Activated gamma-delta T cell treated with anti-CD3 and anti-CD28 coated beads, Interleukin-2, amount 50 U/mL, for 16 hours (primary cell): Measurements from ENCODE around the gene TCAIM.
"Not testable (repeated sequence)": the region's sequence is repeated elsewhere in the genome, so short reads cannot be mapped to it uniquely, and the experiment has no call there.

Experiments used
- DNase-seq: peaks from one replicate; pipeline ENCODE4 v3.0.0-alpha.2; 2020; ENCODE audit warnings: low read depth

Gene TCAIM

DNA sequence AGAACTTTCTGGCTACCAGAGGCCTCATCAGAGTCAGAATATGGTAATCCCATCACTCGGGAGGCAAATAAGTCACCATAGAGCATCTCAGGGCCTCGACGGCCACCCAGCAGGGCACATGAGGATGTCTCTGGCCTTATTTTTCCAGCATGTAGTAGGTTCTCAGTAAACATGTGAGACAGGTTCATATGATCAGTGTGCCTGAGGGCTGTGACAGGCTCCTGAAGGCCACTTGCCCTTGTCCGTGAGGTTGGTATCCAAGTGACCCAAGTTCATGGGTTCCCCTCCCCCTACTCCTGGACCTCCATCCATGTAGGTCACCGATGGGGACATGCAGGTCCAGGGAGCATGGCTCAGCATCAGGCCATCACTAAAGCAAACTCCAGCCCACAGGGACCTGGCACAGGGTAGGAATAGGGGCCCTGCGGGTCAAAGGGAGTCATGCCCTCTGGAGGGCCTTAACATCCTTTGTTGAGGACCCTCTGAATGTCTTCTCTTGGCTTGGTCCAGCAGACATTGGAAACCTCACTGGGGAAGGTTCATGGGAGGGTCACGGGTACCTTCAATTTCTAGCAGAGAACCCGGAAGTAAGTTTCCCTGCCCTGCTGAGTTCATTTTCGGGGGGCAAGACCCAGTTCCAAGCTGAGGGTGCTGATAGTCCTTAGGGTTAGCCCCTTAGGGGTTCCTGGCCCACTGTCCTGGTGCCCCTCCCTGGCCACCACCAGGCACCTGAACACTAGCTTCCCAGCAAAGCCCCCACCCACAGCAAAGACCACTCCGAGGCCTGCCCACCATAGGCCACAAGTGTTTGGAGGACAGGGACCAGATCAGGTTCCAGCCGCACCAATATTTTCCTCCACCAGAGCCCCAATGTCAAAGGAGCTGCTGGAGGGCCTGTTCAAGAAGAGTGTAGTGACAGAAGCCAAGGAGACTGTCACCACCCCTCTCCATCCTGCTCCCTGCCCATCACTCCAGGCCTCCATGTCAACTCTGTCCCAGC, 77.8 kb downstream of the TCAIM start:
- no peak for DNase-seq

DNA sequence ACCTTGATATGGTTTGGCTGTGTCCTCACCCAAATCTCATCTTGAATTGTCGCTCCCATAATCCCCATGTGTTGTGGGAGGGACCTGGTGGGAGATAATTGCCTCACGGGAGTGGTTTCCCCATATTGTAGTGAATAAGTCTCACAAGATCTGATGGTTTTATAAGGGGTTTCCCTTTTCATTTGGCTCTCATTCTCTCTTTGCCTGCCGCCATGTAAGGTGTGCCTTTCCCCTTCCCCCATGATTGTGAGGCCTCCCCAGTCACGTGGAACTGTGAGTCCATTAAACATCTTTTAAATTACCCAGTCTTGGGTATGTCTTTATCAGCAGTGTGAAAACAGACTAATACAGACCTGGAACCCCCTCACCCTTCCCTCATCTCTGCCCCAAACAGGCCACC, 79.6 kb downstream of the TCAIM start:
- DNase-seq = not testable (repeated sequence)

DNA sequence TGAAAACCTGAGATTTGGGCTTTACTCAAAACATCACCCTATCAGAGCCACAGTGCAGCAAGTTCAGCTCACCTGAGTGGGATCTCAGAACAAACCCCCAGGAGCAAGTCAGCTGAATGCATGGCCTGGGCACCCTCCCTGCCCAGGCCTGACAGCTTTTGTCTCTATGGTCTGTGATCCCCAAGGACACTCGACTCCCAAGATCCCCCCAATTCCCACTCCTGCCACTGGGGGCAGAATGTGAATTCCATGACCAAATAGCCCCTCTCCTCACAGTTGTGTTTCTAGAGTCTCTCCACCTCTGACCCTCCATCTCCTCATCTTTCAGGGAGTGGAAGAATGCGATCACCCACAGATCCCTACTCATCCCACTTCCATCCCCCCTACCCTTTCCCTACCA, 80.0 kb downstream of the TCAIM start:
- DNase-seq = no peak

DNA sequence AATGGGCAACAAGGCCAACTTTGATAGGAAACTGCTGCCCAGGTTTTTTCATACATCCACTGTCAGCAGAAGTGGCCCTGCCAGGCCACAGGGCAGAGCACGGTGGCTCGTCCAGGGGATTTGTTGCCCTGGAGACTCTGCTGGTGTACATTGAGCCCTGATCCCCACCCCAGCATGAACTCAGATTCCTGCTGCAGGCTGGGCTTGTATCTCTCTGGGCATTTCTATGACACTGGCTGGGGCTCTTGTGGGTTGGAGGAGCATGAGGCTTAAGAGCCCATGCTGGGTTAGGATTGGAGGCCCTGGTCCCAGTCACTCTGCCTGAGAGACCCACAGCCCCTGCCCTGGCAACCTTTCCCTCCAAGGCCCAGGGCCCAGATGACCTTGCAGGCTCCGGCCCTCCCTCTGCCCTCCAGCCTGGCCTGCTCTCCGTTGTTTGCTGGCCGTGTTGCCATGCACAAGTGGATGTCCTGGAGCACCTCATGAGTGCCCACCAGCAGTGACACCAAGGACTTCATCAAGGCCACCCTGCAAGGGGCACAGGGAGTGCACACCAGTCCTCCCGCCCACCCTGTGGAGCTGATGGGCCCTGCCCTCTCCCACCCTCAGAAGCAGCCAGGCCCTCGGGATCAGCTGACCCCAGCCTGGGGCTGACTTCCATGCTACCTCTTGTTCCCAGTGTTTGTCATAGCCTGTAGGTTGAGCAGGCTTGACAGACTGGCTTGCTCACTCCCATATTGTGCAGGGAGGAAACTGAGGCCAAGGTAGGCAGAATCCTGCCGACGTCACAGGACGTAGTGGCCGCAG, 80.8 kb downstream of the TCAIM start:
- DNase-seq = no peak

DNA sequence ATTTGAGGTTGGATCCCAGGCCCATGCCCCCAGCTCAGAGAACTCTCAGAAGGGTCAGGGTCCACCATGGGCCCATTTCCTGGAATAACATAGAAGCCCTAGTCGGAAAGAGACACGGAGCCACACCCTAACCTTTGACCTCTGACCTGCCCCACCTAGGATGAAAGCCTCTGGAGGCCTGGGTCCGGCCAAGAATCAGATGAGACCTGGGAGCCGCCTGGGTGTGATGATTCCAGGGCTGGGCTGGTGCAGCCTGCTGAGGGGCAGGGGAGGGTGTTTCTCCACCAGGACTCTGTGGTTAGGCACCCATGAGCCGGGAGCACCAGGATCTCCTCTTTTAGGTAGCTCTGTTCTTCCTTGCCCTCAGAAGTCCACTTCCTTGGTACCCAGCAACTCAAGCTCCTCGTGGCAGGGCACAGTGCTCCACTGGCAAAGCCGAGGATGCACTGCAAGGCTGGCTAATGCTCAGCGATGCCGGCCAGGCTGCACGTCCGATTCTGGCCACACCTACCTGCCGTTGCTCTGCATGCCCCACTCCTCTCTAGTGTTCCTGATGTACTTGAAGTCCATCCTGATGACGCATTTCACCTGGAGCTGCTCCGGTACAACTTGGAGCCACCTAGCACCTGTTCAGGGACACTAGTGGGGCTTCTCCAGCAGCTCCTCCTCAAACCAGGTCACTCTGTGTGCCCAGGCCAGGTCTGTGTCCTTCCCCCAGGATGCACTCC, 81.5 kb downstream of the TCAIM start:
- no peak for DNase-seq

DNA sequence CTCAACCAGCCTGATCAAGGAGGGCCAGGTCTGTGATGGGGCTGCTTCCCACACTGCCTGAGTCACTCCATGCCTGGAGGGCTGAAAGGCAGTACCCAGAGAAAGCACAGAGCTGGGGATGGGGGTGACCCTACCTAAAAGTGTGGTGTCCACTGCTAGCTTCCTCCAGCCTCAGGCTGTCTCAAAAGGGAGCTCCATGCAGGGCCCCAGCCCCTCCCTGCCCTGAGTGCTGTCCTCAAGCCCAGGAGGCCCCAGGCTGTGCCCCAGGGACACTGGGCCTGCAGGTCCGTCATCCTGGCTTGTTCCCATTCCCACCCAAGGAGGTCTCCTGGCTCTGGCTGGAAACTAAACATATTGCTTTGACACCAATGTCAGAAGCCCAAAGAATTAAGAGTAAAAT, 82.1 kb downstream of the TCAIM start:
- DNase-seq = no peak

DNA sequence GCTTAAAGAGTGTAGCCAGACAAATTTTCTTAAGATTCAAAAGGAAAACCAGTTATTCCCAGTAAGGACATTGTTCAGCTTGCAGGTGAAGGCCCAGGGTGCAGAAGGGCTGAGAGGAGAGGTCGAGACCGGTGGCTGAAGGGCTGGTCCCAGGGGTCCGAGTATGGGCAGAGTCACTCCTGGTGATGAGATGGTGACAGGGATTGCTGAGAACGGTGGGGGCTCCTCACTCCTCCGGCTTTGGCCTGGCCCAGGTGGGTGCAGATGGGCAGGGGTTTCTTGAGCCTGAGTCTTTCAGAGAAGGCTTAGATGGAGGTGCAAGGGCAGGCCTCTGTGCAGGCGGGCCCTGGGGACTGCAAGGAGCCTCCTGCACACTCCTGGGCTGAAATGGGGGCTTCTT, 82.7 kb downstream of the TCAIM start:
- DNase-seq = no peak

DNA sequence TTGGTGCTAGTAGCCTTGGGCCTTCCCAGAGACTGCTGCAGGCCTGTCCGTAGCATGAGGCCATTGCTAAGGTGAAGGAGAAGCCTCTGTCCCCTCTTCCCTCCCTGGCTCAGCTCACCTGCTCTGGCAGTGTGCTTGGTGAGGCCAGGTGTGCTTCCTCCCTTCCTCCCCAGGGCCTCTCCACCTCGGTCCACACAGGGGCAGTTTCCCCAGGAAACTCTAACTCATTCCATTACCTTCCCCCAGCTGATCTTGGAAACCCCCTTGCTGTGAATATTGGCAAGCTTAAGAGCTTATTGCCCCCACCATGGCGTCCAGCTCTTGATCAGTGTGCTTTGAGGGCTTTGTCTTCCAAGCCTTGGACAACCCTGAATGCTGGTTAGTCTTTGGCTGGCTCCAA, 86.2 kb downstream of the TCAIM start:
- DNase-seq = no peak

DNA sequence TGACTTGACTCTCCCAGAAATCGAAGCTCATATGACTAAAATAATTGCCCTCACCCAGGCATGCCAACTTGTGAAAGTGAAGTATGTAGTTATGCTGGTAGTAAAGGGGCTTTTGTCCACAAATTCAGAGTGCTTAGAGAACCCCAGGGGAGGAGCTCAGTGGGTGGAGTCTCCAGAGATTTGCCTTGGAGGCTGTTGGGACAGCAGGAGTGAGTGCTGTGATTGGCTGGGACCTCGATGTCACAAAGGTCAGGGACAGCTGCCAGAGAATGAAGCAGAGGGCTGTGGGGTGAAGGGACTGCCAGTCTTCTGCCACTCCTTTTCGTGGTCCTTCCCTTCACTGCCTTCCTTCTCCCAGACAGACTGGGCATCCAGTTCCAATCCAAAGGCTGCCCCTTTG, 89.1 kb downstream of the TCAIM start:
- DNase-seq = no peak

DNA sequence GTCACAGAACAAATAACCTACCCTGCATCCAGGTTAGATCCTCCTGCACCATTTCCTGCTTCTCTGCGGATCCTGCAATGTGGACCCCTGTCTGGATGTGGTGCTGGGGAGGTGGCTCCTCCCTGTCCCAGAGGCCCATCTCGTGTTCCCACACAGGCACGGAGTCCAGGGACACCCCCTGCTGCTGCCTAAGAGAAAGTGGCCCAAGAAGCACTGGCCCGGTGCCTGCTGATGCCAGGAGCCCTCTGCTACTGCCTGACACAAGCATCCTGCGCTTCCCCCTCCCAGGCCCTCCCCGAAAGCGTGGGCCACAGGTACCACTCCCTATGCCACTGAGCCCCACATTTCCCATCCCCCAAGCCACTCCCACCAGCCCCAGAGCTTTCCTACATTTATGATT, 90.3 kb downstream of the TCAIM start:
- DNase-seq = no peak

DNA sequence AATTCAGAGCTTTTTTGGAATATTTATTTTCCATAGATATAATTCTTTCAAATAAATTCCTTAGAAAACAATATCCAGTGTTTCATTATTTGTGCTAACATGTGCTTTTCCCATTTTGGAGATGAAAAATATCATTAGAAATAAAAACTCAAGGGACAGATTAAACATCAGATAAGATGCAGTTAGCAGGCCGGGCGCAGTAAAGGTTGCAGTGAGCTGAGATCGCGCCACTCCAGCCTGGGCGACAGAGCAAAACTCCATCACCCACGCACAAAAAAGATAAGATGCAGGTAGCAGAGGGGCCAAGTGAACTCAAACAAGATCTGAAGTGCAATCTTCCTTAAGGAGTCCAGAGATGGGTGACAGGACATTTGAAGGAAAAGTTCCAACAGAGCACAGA, 90.9 kb downstream of the TCAIM start:
- DNase-seq = no peak

DNA sequence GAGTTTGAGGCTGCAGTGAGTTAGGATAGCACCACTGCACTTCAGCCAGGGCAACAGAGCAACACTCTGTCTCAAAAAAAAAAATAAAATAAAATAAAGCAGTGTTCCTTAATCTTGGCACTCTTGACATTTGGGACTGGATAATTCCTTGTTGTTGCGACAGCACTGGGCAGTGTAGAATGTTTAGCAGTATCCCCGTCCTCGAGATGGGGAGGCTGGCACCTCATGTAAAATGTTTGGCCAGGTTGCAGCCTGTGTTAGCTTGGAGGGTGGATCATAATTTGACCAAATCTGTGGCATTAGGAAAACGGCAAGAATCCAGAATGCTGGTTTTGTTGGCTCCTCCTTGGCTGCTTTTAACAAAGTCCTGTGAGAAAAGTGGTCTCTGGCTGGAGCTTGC, 91.9 kb downstream of the TCAIM start:
- no peak for DNase-seq

DNA sequence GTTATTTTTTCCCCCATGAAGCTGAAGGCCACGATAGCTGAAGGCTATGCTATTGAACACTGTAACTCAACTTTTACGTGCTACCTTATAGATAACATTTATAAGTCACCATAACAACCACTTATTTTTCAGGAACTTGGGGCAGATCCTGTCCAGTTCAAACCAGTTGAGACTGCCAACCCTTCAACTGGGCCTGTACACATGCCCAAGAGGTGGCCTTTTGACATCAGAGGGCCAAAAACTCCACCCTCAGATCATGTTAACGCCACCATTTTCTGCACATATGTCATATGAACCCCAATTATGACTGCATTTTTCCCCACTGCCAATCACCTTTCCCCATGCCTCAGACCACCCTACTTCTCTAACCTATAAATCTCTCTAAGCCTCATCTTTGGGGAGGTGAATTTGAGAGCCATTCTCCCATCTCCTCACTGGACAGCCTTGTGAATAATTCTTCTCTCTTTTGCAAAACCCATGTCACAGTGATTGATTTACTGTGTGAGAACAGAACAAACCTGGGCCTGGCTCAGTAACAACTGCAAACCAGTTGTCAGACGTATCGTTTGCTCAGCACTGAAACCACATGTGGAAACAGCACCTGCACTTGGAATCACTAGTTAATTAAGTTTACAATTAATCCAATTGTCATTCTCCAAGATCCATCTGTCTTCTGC, 96.4 kb downstream of the TCAIM start:
- DNase-seq = no peak

DNA sequence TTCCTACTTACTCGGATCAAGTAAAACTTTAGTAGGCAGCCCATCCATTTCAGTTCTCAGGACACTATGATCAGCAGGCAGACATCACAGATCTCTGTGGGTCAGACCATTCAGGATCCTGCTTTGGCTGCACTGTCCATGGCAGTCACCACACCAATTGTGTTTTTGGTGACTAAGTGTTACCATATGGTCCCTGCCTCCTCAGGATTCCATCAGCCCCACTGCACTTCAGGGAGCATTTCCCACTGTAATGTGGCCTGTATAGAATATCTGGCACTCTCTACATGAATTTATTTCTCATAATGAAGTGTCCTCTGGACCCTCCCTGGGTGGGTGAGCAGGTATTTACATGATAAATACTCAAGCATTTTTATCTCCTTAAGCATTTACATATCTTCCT, 97.6 kb downstream of the TCAIM start:
- no peak for DNase-seq

DNA sequence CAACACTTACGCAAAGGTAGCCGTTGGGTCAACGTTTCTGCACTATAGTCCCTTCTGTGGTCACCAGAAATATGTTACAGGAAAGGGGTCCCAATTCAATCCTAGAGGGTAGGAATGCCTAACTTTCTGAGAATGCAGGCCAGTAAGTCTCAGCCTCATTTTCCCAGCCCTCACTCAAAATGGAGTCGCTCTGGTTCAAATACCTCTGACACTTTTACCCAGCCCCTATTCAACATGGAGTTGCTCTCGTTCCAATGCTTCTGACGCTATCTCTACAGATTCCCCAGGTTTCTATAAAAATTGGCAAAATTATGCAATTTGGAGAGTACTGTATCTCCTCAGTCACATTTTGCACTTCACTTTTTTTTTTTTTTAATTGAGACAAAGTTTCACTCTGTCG, 99.2 kb downstream of the TCAIM start:
- DNase-seq = no peak

DNA sequence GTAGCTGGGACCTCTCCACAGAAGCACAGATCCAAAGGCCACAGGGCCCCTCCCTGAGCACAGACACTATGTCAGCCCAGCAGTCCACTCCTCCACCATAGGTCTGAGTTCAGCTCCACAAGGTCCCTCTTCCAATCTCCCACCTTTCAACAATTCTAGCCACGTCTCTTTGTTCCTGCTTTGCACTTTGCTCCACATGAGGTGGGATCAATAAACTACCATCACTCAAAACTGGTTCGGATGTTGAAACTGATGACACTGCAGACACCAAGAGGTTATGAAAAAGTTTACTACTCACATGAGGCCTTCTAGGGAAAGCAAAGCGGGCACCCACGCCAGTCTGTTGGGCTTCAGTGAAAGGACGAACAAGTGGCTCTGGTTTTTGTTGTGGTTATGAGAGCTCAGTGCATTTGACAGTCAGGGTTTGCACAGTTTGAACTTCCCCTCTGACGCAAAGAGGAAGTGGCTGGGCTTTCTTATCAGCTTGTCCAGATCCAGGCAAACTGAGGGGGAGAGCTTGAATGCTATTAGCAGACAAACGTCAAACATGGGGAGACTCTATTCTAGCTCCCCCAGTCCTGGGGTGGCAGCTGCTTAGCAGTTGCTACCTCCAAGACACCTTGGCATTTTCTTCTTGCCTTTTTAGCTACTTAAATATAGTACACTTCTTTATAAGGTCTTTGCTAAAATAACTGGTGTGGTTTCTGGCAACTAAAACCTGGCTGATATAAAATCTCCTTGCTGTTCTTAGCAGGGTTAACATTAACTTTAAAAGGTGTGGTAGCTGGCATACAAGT, 101.1 kb downstream of the TCAIM start:
- peak; percentile 43 for DNase-seq

DNA sequence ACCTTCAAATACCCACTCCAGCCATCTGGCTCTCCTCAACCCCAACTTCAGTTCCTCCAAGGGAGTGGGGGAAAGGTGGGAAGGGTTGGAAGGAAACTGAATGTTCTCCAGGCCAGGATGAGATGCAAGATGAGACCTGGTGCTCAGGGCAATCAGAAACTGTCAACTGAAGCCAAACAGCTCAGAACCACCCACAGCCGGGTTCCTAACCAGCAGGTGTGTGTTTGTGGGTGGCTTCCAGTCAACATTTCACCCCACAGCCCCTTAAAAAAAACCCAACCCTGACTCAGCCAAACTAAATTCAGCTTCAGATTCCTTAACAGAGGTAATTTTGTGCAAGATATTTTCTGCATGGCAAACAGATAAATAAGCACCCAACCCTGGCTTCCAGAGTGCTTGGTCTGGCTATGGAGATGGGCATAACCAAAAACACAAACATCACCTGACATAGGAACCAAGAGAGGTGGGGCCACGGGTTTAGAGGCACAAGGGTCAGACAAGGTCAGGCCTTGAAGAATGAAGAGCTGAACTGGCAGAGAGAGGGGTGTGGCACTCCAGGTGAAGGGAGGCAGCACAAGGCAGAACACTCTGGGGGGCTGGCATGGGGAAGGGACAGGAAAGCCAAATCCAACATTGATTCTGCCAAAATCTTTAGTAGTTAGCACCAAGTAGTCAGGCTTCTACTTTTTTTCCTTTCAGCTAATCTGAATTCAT, 104.2 kb downstream of the TCAIM start:
- DNase-seq = no peak

DNA sequence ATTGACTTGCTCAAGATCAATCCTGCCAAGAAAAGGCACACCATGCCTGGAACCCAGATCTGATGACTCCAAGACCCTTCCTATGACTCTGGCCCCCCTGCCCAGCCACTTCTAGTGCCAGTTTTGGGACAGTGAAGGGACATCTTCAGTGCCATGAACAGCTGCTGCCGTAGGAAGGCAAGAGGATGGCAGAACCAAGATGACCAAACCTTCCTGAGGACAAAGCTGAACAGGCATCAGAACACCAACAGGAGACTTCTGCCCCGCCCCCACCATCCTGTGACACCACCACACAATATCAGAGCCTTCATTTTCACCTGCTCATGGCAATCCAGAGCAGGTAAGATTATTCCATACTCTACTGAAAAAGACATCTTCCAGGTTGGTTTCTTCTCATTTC, 105.9 kb downstream of the TCAIM start:
- DNase-seq = no peak

DNA sequence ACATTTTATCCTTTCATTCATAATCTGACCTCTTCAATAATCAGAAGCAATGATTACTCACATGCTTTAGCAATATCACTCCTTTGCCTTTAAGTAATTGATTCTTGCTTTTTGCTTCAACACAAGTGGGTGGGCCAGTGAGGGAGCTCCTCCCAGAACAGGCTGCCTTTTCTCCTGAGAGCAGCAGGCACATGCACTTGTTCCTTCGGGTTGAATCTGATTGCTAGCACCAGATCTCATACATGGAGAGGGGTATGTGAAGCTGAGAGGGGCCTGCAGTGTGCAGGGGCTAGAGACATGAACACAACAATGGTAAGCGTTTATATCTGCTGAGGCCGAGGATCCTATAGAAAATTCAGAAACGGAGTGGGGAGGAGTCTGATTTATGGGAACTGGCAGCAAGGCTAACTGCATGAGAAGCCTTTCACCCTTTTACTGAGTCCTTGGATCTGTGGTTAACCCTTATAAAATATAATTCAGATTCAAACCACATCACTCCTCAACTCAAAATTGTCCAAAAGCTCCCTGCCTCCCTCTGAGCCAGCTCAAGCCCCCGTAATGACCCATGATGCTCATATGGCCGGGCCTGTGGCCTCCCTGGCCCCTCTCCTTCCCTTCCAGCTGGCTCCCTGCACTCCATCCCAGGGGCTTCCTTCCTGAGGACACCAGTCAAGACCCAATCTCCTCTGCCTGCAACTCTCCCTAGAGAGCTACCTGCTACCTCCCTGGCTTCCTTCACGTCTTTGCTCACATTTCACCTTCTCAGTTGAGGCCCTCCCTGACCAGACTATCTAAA, 106.5 kb downstream of the TCAIM start:
- no peak for DNase-seq

DNA sequence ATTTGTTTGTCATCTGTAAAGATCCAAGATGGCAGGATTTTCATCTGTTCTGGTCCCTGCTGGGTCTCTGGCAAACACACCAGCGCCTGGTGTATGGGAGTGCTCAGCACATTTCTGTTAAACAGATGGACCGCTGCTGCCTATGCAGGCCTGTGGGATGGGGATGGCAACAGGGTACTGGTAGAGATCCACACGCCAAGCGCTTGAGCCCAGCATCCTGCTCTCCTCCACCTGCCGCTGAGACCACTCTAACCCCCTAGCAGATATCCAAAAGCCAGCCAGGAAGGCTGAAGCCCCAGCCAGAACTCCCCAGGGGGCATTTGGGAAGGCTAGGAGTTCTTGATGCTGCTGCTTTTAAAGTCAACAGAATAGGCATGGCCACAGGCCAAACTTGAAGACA, 107.2 kb downstream of the TCAIM start:
- no peak for DNase-seq
